Caco-2 (cell line): Measurements from ENCODE around the gene MRPS18C. TPM values are rescaled to one million over a fixed set of nuclear protein-coding genes. Genes with fewer than 3 reads are reported as not detected.

Experiments
- BruUV-seq: library from RNA; stranded (reverse); fragments of 400-500 nt; replicated peaks from 2 replicates; lab custom pipeline; 2021; lab: Mats Ljungman, UMichigan
- CTCF ChIA-PET: fragments of 300-600 bp; sonication (Branson Sonifier 250); formaldehyde crosslinking; loops from one replicate; lab custom pipeline; 2022; ENCODE audit warnings: antibody characterized with exemption; lab: Charles Lee
- POLR2A ChIA-PET: fragments of 300-600 bp; sonication (Branson Sonifier 250); formaldehyde crosslinking; loops from one replicate; lab custom pipeline; 2022; ENCODE audit warnings: antibody characterized with exemption; lab: Charles Lee
- DNase-seq, 2 experiments: peaks; one replicate each; pipeline versions ENCODE4 v3.0.0 to v3.0.0-alpha.2; 2020 to 2022
- H3K27me3 ChIP-seq: replicated peaks from 2 replicates; pipeline ENCODE4 v1.6.0; 2011; ENCODE audit warnings: low read length; ENCODE audit not compliant: control insufficient read depth, insufficient read depth
- H3K36me3 ChIP-seq: 2 replicates; pipeline ENCODE4 v1.5.1; 2011; ENCODE audit warnings: low read length; ENCODE audit not compliant: control insufficient read depth, insufficient read depth
- H3K4me1 ChIP-seq: fragments of 250-450 bp; sonication (Bioruptor Pico); 2 replicates; pipeline ENCODE4 v1.5.1; 2020; ENCODE audit warnings: mild to moderate bottlenecking
- H3K4me3 ChIP-seq: 2 replicates; pipeline ENCODE4 v1.5.1; 2011; ENCODE audit warnings: low read depth, mild to moderate bottlenecking, control low read depth, low read length
- H3K9me3 ChIP-seq: fragments of 250-450 bp; sonication (Bioruptor Pico); 2 replicates; pipeline ENCODE4 v1.5.1; 2020; ENCODE audit warnings: mild to moderate bottlenecking, moderate library complexity
- H3K27ac Mint-ChIP-seq: one replicate; pipeline ENCODE4 v1.8.0; 2022; ENCODE audit warnings: mixed read lengths; ENCODE audit not compliant: unreplicated experiment
- H3K27me3 Mint-ChIP-seq: one replicate; pipeline ENCODE4 v1.8.0; 2022; ENCODE audit warnings: mixed read lengths; ENCODE audit not compliant: insufficient read depth, unreplicated experiment
- H3K36me3 Mint-ChIP-seq: one replicate; pipeline ENCODE4 v1.8.0; 2022; ENCODE audit warnings: mild to moderate bottlenecking, mixed read lengths; ENCODE audit not compliant: insufficient read depth, unreplicated experiment
- H3K4me1 Mint-ChIP-seq: one replicate; pipeline ENCODE4 v1.8.0; 2022; ENCODE audit warnings: low read depth, mixed read lengths; ENCODE audit not compliant: unreplicated experiment
- H3K4me3 Mint-ChIP-seq: one replicate; pipeline ENCODE4 v1.8.0; 2022; ENCODE audit warnings: mild to moderate bottlenecking, moderate library complexity, mixed read lengths; ENCODE audit not compliant: unreplicated experiment
- H3K9me3 Mint-ChIP-seq: one replicate; pipeline ENCODE4 v1.8.0; 2022; ENCODE audit warnings: mixed read lengths; ENCODE audit not compliant: unreplicated experiment
- intact Hi-C: fragments of 100-400 bp; cut with micrococcal nuclease; formaldehyde crosslinking; loops from one replicate; pipeline ENCODE4 v1.10.0; 2022; ENCODE audit not compliant: unreplicated experiment
- total RNA-seq: library from RNA; stranded (reverse); gene quantifications from 2 replicates; pipeline ENCODE4 v1.2.3, GENCODE V29; 2022
- TF ChIP-seq, protein P1 (sequence below), 2 experiments: fragments of 200-600 bp in 1 of 2; IDR thresholded peaks; 1 replicate in 1 of 2; 2 replicates in 1 of 2; pipeline versions ENCODE4 v1.5.1 to v1.8.0; 2011 to 2022; ENCODE audit warnings: antibody characterized with exemption in 1 of 2, control low read depth in 1 of 2, inconsistent platforms in 1 of 2, low read depth in 1 of 2, low read length in 1 of 2, mild to moderate bottlenecking in 1 of 2, moderate library complexity in 1 of 2; ENCODE audit not compliant: insufficient read depth in 1 of 2, severe bottlenecking in 1 of 2, unreplicated experiment in 1 of 2

The MRPS18C gene
- total RNA-seq, 1 experiment from 2014 or later, result 74.1 TPM

DNA sequence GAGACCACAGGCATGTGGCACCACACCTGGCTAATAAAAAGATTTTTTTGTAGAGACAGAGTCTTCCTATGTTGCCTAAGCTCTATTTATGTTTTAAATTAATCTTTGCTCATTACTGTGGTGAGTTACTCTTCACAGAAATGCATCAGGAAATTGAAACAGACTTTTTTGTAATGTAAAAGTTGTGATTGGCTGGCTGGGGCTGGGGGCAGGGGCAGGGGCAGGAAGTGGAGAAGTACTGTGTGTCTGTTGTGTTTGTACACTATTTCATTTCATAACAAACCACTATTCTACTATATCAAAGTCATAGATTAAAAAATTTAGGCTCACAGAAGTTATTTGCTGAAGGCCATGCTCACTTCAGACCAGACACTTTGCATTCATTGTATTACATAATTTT is 48.1 kb downstream of the MRPS18C start:
- H3K36me3 Mint-ChIP-seq, result no peaks in the 10 kb centered on the region
- ChIA-PET POLR2A (no interaction called here), CTCF (no interaction called here)
- TF ChIP-seq, protein P1, sequence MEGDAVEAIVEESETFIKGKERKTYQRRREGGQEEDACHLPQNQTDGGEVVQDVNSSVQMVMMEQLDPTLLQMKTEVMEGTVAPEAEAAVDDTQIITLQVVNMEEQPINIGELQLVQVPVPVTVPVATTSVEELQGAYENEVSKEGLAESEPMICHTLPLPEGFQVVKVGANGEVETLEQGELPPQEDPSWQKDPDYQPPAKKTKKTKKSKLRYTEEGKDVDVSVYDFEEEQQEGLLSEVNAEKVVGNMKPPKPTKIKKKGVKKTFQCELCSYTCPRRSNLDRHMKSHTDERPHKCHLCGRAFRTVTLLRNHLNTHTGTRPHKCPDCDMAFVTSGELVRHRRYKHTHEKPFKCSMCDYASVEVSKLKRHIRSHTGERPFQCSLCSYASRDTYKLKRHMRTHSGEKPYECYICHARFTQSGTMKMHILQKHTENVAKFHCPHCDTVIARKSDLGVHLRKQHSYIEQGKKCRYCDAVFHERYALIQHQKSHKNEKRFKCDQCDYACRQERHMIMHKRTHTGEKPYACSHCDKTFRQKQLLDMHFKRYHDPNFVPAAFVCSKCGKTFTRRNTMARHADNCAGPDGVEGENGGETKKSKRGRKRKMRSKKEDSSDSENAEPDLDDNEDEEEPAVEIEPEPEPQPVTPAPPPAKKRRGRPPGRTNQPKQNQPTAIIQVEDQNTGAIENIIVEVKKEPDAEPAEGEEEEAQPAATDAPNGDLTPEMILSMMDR (IDR thresholded peaks at IDR 0.05; ENCODE audit: insufficient read depth in 1 of 2, low read depth in 1 of 2, low read length in 1 of 2, severe bottlenecking in 1 of 2, unreplicated experiment in 1 of 2), result no peak
- no peaks in the 10 kb centered on the region for H3K27me3 Mint-ChIP-seq
- intact Hi-C loops, result no loop called here
- BruUV-seq, result no TSS peak
- no peak overlapping the region for H3K4me3 Mint-ChIP-seq
- no peak for DNase-seq
- no peaks in the 10 kb centered on the region for H3K4me1 Mint-ChIP-seq
- H3K9me3 Mint-ChIP-seq, result no peaks in the 10 kb centered on the region
- no peak overlapping the region for H3K27ac Mint-ChIP-seq
- H3K36me3 ChIP-seq, result no peaks in the 10 kb centered on the region
- no peaks in the 10 kb centered on the region for H3K27me3 ChIP-seq
- H3K4me3 ChIP-seq, result no peak overlapping the region
- H3K4me1 ChIP-seq, result no peaks in the 10 kb centered on the region
- H3K9me3 ChIP-seq, result no peaks in the 10 kb centered on the region

DNA sequence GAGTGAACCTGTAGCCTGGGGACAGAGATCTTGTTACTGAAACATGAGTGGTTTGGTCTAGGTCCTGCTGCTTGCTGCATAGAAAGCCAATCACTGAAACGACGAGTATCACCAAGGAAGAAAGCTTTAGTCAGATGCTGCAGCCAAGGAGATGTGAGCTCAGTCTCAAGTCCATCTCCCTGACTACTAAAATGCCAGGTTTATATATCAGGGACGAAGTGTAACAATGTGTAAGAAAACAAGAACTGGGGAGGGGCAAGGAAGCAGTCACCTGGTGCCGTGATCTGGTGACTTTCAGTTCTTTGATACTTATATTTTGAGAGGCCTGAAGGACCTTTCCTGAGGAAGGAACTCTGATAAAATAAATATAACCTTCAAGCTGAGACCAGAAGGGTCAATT is 48.6 kb downstream of the MRPS18C start:
- no peak for DNase-seq
- H3K4me3 Mint-ChIP-seq, result no peak overlapping the region
- TF ChIP-seq, protein P1 (IDR thresholded peaks at IDR 0.05; ENCODE audit: insufficient read depth in 1 of 2, low read depth in 1 of 2, low read length in 1 of 2, severe bottlenecking in 1 of 2, unreplicated experiment in 1 of 2), result no peak
- Histone ChIP-seq H3K4me1 (no peaks in the 10 kb centered on the region), H3K27me3 (no peaks in the 10 kb centered on the region), H3K4me3 (no peak overlapping the region), H3K9me3 (no peaks in the 10 kb centered on the region), H3K36me3 (no peaks in the 10 kb centered on the region)
- POLR2A ChIA-PET, result no interaction called here
- intact Hi-C loops, result no loop called here
- CTCF ChIA-PET, result no interaction called here
- no peaks in the 10 kb centered on the region for H3K9me3 Mint-ChIP-seq
- H3K4me1 Mint-ChIP-seq, result no peaks in the 10 kb centered on the region
- no peaks in the 10 kb centered on the region for H3K36me3 Mint-ChIP-seq
- no peaks in the 10 kb centered on the region for H3K27me3 Mint-ChIP-seq
- no peak overlapping the region for H3K27ac Mint-ChIP-seq
- BruUV-seq, result no TSS peak

DNA sequence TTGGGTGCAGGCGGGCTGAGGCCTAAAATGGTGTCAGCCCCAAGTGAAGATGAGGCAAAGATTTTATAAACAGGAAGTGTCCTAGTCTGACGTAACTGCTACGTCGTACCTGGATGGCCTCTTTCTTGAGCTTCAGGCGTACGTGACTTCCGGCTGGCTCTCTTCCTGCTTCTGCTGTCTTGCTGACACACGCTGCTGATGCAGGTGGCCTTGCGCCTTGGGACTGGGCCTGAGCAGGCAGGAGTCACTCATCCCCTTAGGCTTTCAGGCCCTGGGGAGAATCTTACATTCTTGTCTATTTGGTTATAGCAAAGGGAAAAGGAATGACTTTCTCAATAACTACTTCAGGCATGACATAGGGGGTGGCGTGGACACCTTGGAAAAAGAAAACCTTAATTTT is 49.1 kb downstream of the MRPS18C start:
- Mint-ChIP-seq H3K9me3 (no peaks in the 10 kb centered on the region), H3K27ac (no peak overlapping the region), H3K4me3 (no peak overlapping the region), H3K4me1 (no peaks in the 10 kb centered on the region), H3K36me3 (no peaks in the 10 kb centered on the region), H3K27me3 (no peaks in the 10 kb centered on the region)
- H3K27me3 ChIP-seq, result no peaks in the 10 kb centered on the region
- H3K36me3 ChIP-seq, result no peaks in the 10 kb centered on the region
- H3K4me3 ChIP-seq, result no peak overlapping the region
- POLR2A ChIA-PET, result no interaction called here
- intact Hi-C loops, result no loop called here
- no peak for DNase-seq
- BruUV-seq, result no TSS peak
- TF ChIP-seq, protein P1 (IDR thresholded peaks at IDR 0.05; ENCODE audit: insufficient read depth in 1 of 2, low read depth in 1 of 2, low read length in 1 of 2, severe bottlenecking in 1 of 2, unreplicated experiment in 1 of 2), result no peak
- H3K9me3 ChIP-seq, result no peaks in the 10 kb centered on the region
- CTCF ChIA-PET, result no interaction called here
- H3K4me1 ChIP-seq, result no peaks in the 10 kb centered on the region
